H9 (cell line): ENCODE measurements around the gene CACNB3. TPM values are rescaled to one million over a fixed set of nuclear protein-coding genes. Genes with fewer than 3 reads are reported as not detected.

ENCODE experiments used
- DNase-seq: peaks from one replicate; pipeline ENCODE4 v3.0.0-alpha.2; 2017
- H2AFZ ChIP-seq: one replicate; pipeline ENCODE4 v1.6.1; 2013; ENCODE audit warnings: mild to moderate bottlenecking, low read length, control low read depth, moderate library complexity
- H2AK5ac ChIP-seq: 2 replicates; pipeline ENCODE4 v1.6.1; 2013; ENCODE audit warnings: low read length, control low read depth, mixed read lengths; ENCODE audit not compliant: insufficient read length
- H2BK120ac ChIP-seq: one replicate; pipeline ENCODE4 v1.6.1; 2013; ENCODE audit warnings: low read depth, mild to moderate bottlenecking, low read length, control low read depth, inconsistent platforms; ENCODE audit not compliant: poor library complexity, severe bottlenecking
- H2BK12ac ChIP-seq: 2 replicates; pipeline ENCODE4 v1.6.1; 2013; ENCODE audit warnings: low read length, control low read depth, mixed read lengths, low read depth; ENCODE audit not compliant: insufficient read length
- H2BK15ac ChIP-seq: 2 replicates; pipeline ENCODE4 v1.6.1; 2013; ENCODE audit warnings: low read depth, low read length, control low read depth
- H2BK20ac ChIP-seq: one replicate; pipeline ENCODE4 v1.6.1; 2013; ENCODE audit warnings: low read depth, mild to moderate bottlenecking, low read length, control low read depth, inconsistent platforms; ENCODE audit not compliant: poor library complexity, severe bottlenecking
- H2BK5ac ChIP-seq: 2 replicates; pipeline ENCODE4 v1.6.1; 2013; ENCODE audit warnings: low read length, control low read depth, mixed read lengths; ENCODE audit not compliant: insufficient read length
- H3K14ac ChIP-seq: 2 replicates; pipeline ENCODE4 v1.6.1; 2013; ENCODE audit warnings: low read length, control low read depth; ENCODE audit not compliant: insufficient read depth
- H3K18ac ChIP-seq: 2 replicates; pipeline ENCODE4 v1.6.1; 2013; ENCODE audit warnings: low read depth, mild to moderate bottlenecking, mixed read lengths, low read length, control low read depth; ENCODE audit not compliant: insufficient read length
- H3K23ac ChIP-seq: 2 replicates; pipeline ENCODE4 v1.6.1; 2013; ENCODE audit warnings: low read length, control low read depth, mixed read lengths, low read depth; ENCODE audit not compliant: insufficient read length
- H3K23me2 ChIP-seq: 2 replicates; pipeline ENCODE4 v1.6.1; 2013; ENCODE audit warnings: low read depth, mild to moderate bottlenecking, mixed read lengths, low read length, control low read depth; ENCODE audit not compliant: insufficient read length, poor library complexity, severe bottlenecking
- H3K27ac ChIP-seq: 2 replicates; pipeline ENCODE4 v1.5.1; 2013; ENCODE audit warnings: low read length, control low read depth, mixed read lengths, low read depth; ENCODE audit not compliant: insufficient read length
- H3K27me3 ChIP-seq: 2 replicates; pipeline ENCODE4 v1.6.1; 2013; ENCODE audit warnings: low read length, control low read depth, inconsistent platforms; ENCODE audit not compliant: insufficient read depth
- H3K4ac ChIP-seq: 2 replicates; pipeline ENCODE4 v1.6.1; 2013; ENCODE audit warnings: low read depth, mild to moderate bottlenecking, control low read depth, inconsistent platforms, low read length, moderate library complexity
- H3K4me1 ChIP-seq: 2 replicates; pipeline ENCODE4 v1.6.1; 2013; ENCODE audit warnings: low read length, control low read depth, inconsistent platforms; ENCODE audit not compliant: insufficient read depth
- H3K4me2 ChIP-seq: 2 replicates; pipeline ENCODE4 v1.6.1; 2013; ENCODE audit warnings: low read length, control low read depth, mixed read lengths; ENCODE audit not compliant: insufficient read length, insufficient read depth
- H3K56ac ChIP-seq: 2 replicates; pipeline ENCODE4 v1.6.1; 2013; ENCODE audit warnings: low read depth, mild to moderate bottlenecking, mixed read lengths, low read length, control low read depth; ENCODE audit not compliant: insufficient read length
- H3K79me1 ChIP-seq: 2 replicates; pipeline ENCODE4 v1.6.1; 2013; ENCODE audit warnings: low read depth, mild to moderate bottlenecking, moderate library complexity, low read length, control low read depth, inconsistent platforms; ENCODE audit not compliant: insufficient read depth, poor library complexity, severe bottlenecking
- H3K79me2 ChIP-seq: 2 replicates; pipeline ENCODE4 v1.6.1; 2013; ENCODE audit warnings: low read length, control low read depth, inconsistent platforms; ENCODE audit not compliant: insufficient read depth
- H3K9ac ChIP-seq: 2 replicates; pipeline ENCODE4 v1.6.1; 2013; ENCODE audit warnings: low read length, control low read depth, mixed read lengths; ENCODE audit not compliant: insufficient read length; ENCODE audit errors: extremely low read depth
- H3K9me3 ChIP-seq: one replicate; pipeline ENCODE4 v1.6.1; 2013; ENCODE audit warnings: low read depth, low read length, inconsistent platforms; ENCODE audit not compliant: control insufficient read depth
- H3T11ph ChIP-seq: one replicate; pipeline ENCODE4 v1.6.1; 2013; ENCODE audit warnings: mild to moderate bottlenecking, low read length, control low read depth, inconsistent platforms
- H4K20me1 ChIP-seq: one replicate; pipeline ENCODE4 v1.6.1; 2013; ENCODE audit not compliant: control insufficient read depth, insufficient read length, insufficient read depth
- H4K5ac ChIP-seq: 2 replicates; pipeline ENCODE4 v1.6.1; 2013; ENCODE audit warnings: low read depth, mild to moderate bottlenecking, mixed read lengths, low read length, control low read depth; ENCODE audit not compliant: insufficient read length
- H4K8ac ChIP-seq: replicated peaks from 2 replicates; pipeline ENCODE4 v1.6.1; 2013; ENCODE audit warnings: low read length, control low read depth, mixed read lengths, low read depth; ENCODE audit not compliant: insufficient read length
- H4K91ac ChIP-seq: 2 replicates; pipeline ENCODE4 v1.6.1; 2013; ENCODE audit warnings: low read depth, mild to moderate bottlenecking, moderate library complexity, mixed read lengths, low read length, control low read depth; ENCODE audit not compliant: insufficient read length
- H3K27ac Mint-ChIP-seq, 3 experiments: 2 replicates in 2 of 3; 3 replicates in 1 of 3; pipeline ENCODE4 v1.8.0; 2020 to 2021; ENCODE audit warnings: mixed read lengths in 3 of 3, mild to moderate bottlenecking in 1 of 3, moderate library complexity in 1 of 3
- H3K27me3 Mint-ChIP-seq: 2 replicates; pipeline ENCODE4 v1.8.0; 2021; ENCODE audit warnings: low read depth, mild to moderate bottlenecking, moderate library complexity, mixed read lengths
- H3K36me3 Mint-ChIP-seq, 3 experiments: 2 replicates in 2 of 3; 3 replicates in 1 of 3; pipeline ENCODE4 v1.8.0; 2020 to 2021; ENCODE audit warnings: low read depth in 3 of 3, mixed read lengths in 3 of 3; ENCODE audit not compliant: insufficient read depth in 1 of 3
- H3K4me1 Mint-ChIP-seq, 2 experiments: 2 replicates each; pipeline ENCODE4 v1.8.0; 2020; ENCODE audit warnings: mixed read lengths in 2 of 2
- H3K4me3 Mint-ChIP-seq, 2 experiments: 2 replicates in 1 of 2; 3 replicates in 1 of 2; pipeline ENCODE4 v1.8.0; 2020 to 2021; ENCODE audit warnings: mild to moderate bottlenecking in 2 of 2, mixed read lengths in 2 of 2, moderate library complexity in 1 of 2
- H3K9me3 Mint-ChIP-seq, 2 experiments: 2 replicates in 1 of 2; 3 replicates in 1 of 2; pipeline ENCODE4 v1.8.0; 2020; ENCODE audit warnings: mild to moderate bottlenecking in 2 of 2, mixed read lengths in 2 of 2, moderate library complexity in 1 of 2
- WGBS: extraction: QIAGEN DNeasy Blood & Tissue Kit; methylation state at CpG from one replicate; pipeline ENCODE4 v1.1.7; 2013; ENCODE audit warnings: missing lambda C conversion rate, low lambda C conversion rate, mixed read lengths; ENCODE audit not compliant: insufficient read length; ENCODE audit errors: extremely low coverage; 5-methylcytosine and 5-hydroxymethylcytosine counted together
- total RNA-seq: library from RNA; stranded (reverse); gene quantifications from 2 replicates; pipeline ENCODE4 v1.2.1, GENCODE V29; 2021
- TF ChIP-seq, protein P1 (sequence below): fragments of 200-600 bp; sonication (generic); conservative IDR thresholded peaks from 3 replicates; pipeline ENCODE4 v1.8.0; 2021; ENCODE audit warnings: antibody characterized with exemption, mild to moderate bottlenecking

The CACNB3 gene
- total RNA-seq, 1 experiment from 2014 or later, result 35.1 TPM

DNA sequence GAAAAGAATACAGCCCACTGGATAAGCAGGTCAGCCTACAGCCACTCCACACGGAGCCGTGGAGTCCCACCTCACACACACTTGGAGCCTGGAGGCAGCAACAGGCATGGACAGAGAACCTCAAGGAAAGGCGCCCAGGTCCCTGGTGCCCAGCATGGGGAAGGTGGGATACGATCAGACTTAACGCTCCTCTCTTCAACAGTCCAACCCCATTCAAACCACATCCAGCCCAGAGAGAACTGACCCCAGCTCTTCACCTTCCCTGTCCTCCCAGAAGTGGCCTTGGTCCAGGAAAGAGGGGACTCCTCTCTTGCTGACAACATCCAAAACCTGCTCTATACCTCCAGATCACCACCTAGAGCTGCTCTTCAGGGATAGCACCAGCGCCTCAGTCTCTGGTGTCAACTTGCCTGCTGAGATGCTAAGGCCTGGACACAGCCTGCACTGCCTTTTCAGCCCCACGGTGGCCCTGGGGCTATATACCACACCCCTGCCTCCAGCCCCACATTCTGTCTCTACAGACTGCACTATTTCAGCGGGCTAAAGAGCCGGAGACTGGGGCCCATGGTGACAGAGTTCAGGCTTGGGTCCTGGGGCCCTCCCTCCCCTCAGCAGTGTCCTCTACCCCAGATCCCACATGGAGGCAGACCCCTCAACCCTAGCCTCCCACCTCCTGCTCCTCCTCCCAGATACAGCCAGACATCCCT lies 36.4 kb upstream of the CACNB3 start:
- Mint-ChIP-seq H3K4me3 (no peak overlapping the region), H3K27me3 (no peaks in the 10 kb centered on the region), H3K9me3 (no peaks in the 10 kb centered on the region), H3K27ac (peak overlapping the region in 2 of 3 experiments; percentile 55 to 78; a peak in 4 of 7 replicates), H3K4me1 (peaks cover 26 to 44% of the 10 kb centered on the region in 2 experiments), H3K36me3 (peaks cover 7 to 17% (median 13%) of the 10 kb centered on the region in 3 experiments; a peak in 6 of 7 replicates)
- DNase-seq, result no peak
- Histone ChIP-seq H3K27ac (no peak overlapping the region), H3K4ac (no peak overlapping the region), H2BK120ac (no peak overlapping the region), H2BK12ac (no peak overlapping the region), H3K18ac (no peak overlapping the region), H2BK15ac (no peak overlapping the region), H3K9me3 (no peaks in the 10 kb centered on the region), H3K27me3 (no peaks in the 10 kb centered on the region), H2BK20ac (no peak overlapping the region), H3K79me2 (no peaks in the 10 kb centered on the region), H3K14ac (no peak overlapping the region), H4K5ac (no peak overlapping the region), H2AK5ac (no peak overlapping the region), H3K4me2 (no peak overlapping the region), H3K79me1 (no peaks in the 10 kb centered on the region), H3K4me1 (peaks cover 4% of the 10 kb centered on the region; the same call in 1 of the 2 replicates), H2BK5ac (no peak overlapping the region), H2AFZ (no peak overlapping the region), H3K23me2 (no peaks in the 10 kb centered on the region), H4K8ac (no peak overlapping the region), H3T11ph (no peak overlapping the region), H4K91ac (no peak overlapping the region), H3K23ac (no peak overlapping the region), H3K56ac (no peak overlapping the region), H4K20me1 (no peaks in the 10 kb centered on the region), H3K9ac (no peak overlapping the region)
- TF ChIP-seq, protein P1, sequence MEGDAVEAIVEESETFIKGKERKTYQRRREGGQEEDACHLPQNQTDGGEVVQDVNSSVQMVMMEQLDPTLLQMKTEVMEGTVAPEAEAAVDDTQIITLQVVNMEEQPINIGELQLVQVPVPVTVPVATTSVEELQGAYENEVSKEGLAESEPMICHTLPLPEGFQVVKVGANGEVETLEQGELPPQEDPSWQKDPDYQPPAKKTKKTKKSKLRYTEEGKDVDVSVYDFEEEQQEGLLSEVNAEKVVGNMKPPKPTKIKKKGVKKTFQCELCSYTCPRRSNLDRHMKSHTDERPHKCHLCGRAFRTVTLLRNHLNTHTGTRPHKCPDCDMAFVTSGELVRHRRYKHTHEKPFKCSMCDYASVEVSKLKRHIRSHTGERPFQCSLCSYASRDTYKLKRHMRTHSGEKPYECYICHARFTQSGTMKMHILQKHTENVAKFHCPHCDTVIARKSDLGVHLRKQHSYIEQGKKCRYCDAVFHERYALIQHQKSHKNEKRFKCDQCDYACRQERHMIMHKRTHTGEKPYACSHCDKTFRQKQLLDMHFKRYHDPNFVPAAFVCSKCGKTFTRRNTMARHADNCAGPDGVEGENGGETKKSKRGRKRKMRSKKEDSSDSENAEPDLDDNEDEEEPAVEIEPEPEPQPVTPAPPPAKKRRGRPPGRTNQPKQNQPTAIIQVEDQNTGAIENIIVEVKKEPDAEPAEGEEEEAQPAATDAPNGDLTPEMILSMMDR, result no peak
- WGBS, result no CpG with 5 or more reads among the region's 9 CpGs
